ENCODE measurements around the gene PTPA.

The PTPA gene

GRCh38 chr9:129149442-129149841 lies 38.2 kb downstream of the PTPA start:
- Histone ChIP-seq H3K79me2 (ENCODE audit: insufficient read depth, low read length) (no peaks in the 10 kb centered on the region), H3K9me3 (ENCODE audit: insufficient read depth, low read length, severe bottlenecking) (no peaks in the 10 kb centered on the region), H3K27ac (ENCODE audit: low read length) (no peak overlapping the region), H2AFZ (ENCODE audit: low read depth, low read length) (no peak overlapping the region), H3K27me3 (ENCODE audit: insufficient read depth, low read length, poor library complexity) (no peaks in the 10 kb centered on the region), H3K4me3 (ENCODE audit: low read depth in 1 of 2, low read length in 2 of 2) (no peak overlapping the region), H3K36me3 (ENCODE audit: insufficient read depth, low read length) (peaks cover 33% of the 10 kb centered on the region), H3K4me2 (ENCODE audit: insufficient read depth, low read length) (no peak overlapping the region), H3K9ac (ENCODE audit: low read depth, low read length) (no peak overlapping the region), H3K4me1 (ENCODE audit: insufficient read depth, low read length) (no peaks in the 10 kb centered on the region), H4K20me1 (ENCODE audit: insufficient read depth, low read length) (no peaks in the 10 kb centered on the region; the same call in 1 of the 2 replicates)
- ATAC-seq (ENCODE audit: insufficient read depth, low read depth) (no peak), DNase-seq (no peak)
- no peak for TF ChIP-seq EZH2 (IDR thresholded peaks at IDR 0.05; ENCODE audit: borderline replicate concordance, low read depth, low read length, severe bottlenecking)
- TF ChIP-seq, protein P1, sequence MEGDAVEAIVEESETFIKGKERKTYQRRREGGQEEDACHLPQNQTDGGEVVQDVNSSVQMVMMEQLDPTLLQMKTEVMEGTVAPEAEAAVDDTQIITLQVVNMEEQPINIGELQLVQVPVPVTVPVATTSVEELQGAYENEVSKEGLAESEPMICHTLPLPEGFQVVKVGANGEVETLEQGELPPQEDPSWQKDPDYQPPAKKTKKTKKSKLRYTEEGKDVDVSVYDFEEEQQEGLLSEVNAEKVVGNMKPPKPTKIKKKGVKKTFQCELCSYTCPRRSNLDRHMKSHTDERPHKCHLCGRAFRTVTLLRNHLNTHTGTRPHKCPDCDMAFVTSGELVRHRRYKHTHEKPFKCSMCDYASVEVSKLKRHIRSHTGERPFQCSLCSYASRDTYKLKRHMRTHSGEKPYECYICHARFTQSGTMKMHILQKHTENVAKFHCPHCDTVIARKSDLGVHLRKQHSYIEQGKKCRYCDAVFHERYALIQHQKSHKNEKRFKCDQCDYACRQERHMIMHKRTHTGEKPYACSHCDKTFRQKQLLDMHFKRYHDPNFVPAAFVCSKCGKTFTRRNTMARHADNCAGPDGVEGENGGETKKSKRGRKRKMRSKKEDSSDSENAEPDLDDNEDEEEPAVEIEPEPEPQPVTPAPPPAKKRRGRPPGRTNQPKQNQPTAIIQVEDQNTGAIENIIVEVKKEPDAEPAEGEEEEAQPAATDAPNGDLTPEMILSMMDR (IDR thresholded peaks at IDR 0.05; ENCODE audit: borderline replicate concordance, extremely low read depth, low read length, poor library complexity, severe bottlenecking) = no peak

DNA sequence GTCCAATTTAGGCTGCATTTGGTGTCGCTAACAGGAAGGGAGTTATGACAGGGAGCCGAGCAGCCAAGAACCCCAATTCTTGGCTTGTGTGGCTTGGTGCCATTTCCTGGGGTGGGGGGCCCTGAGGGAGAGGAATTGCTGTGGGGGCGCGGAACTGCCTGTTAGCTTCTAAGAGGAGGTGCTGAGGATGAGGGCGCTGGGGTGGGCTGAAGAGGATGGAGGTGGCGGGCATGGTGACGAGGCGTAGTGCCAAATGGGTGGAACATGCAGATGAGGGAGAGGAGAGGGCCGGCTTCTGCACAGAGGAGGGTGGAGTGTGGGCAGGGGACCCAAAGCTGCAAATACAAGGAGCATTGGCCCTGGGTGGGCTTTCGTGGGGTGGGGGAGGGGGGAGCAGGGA lies 38.9 kb downstream of the PTPA start:
- DNase-seq = no peak
- no peak for ATAC-seq (ENCODE audit: insufficient read depth, low read depth)
- Histone ChIP-seq H3K9ac (ENCODE audit: low read depth, low read length) (no peak overlapping the region), H3K9me3 (ENCODE audit: insufficient read depth, low read length, severe bottlenecking) (no peaks in the 10 kb centered on the region), H2AFZ (ENCODE audit: low read depth, low read length) (no peak overlapping the region), H3K36me3 (ENCODE audit: insufficient read depth, low read length) (peaks cover 33% of the 10 kb centered on the region), H3K4me1 (ENCODE audit: insufficient read depth, low read length) (no peaks in the 10 kb centered on the region), H3K4me3 (ENCODE audit: low read depth in 1 of 2, low read length in 2 of 2) (no peak overlapping the region), H3K79me2 (ENCODE audit: insufficient read depth, low read length) (no peaks in the 10 kb centered on the region), H3K4me2 (ENCODE audit: insufficient read depth, low read length) (no peak overlapping the region), H3K27me3 (ENCODE audit: insufficient read depth, low read length, poor library complexity) (no peaks in the 10 kb centered on the region), H4K20me1 (ENCODE audit: insufficient read depth, low read length) (no peaks in the 10 kb centered on the region; the same call in 1 of the 2 replicates), H3K27ac (ENCODE audit: low read length) (no peak overlapping the region)
- no peak for TF ChIP-seq EZH2 (IDR thresholded peaks at IDR 0.05; ENCODE audit: borderline replicate concordance, low read depth, low read length, severe bottlenecking)
- TF ChIP-seq, protein P1 (IDR thresholded peaks at IDR 0.05; ENCODE audit: borderline replicate concordance, extremely low read depth, low read length, poor library complexity, severe bottlenecking) = no peak

DNA sequence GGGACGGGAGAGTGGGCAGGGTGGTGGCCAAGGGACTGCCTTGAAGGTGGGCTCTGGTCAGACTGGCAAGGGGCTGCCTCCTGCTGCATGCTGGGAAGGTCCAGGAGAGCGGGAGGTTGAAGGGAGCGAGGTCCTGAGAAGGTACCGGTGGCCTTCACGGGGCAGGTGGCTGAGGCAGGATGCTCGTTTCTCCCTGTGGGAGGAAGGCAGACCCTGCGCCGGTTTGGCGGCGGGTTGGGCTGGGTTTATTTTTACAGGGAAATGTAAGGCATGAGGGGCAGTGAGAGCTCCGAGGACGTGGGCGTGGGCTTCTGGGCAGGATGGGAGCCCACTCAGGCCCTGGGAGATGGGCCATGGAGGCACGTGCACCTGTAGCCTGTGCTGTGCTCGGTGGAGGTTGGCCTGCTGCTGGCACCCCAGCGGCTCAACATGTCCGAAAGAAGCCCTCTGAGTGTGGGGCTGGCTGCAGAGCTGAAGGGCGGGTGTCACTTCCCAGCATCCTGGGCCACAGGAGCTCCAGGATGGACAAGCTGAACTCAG lies 39.5 kb downstream of the PTPA start:
- no peak for TF ChIP-seq EZH2 (IDR thresholded peaks at IDR 0.05; ENCODE audit: borderline replicate concordance, low read depth, low read length, severe bottlenecking)
- TF ChIP-seq, protein P1 (IDR thresholded peaks at IDR 0.05; ENCODE audit: borderline replicate concordance, extremely low read depth, low read length, poor library complexity, severe bottlenecking) = no peak
- H3K9me3 ChIP-seq (ENCODE audit: insufficient read depth, low read length, severe bottlenecking) = no peaks in the 10 kb centered on the region
- no peak overlapping the region for H3K9ac ChIP-seq (ENCODE audit: low read depth, low read length)
- H3K4me1 ChIP-seq (ENCODE audit: insufficient read depth, low read length) = no peaks in the 10 kb centered on the region
- no peaks in the 10 kb centered on the region for H3K79me2 ChIP-seq (ENCODE audit: insufficient read depth, low read length)
- H4K20me1 ChIP-seq (ENCODE audit: insufficient read depth, low read length) = no peaks in the 10 kb centered on the region; the same call in 1 of the 2 replicates
- ATAC-seq (ENCODE audit: insufficient read depth, low read depth) (no peak), DNase-seq (no peak)
- no peak overlapping the region for H3K4me3 ChIP-seq (ENCODE audit: low read depth in 1 of 2, low read length in 2 of 2)
- H3K36me3 ChIP-seq (ENCODE audit: insufficient read depth, low read length) = peaks cover 27% of the 10 kb centered on the region
- H3K27me3 ChIP-seq (ENCODE audit: insufficient read depth, low read length, poor library complexity) = no peaks in the 10 kb centered on the region
- no peak overlapping the region for H3K27ac ChIP-seq (ENCODE audit: low read length)
- no peak overlapping the region for H2AFZ ChIP-seq (ENCODE audit: low read depth, low read length)
- H3K4me2 ChIP-seq (ENCODE audit: insufficient read depth, low read length) = no peak overlapping the region

Measured in DND-41 (cell line).